ENCODE results near the gene HPSE. TPM values are rescaled to one million over a fixed set of nuclear protein-coding genes. Genes with fewer than 3 reads are reported as not detected.

HPSE gene
- total and polyA plus RNA-seq, 4 donors = 2.5 to 6.6 (median 5.4) TPM

- Histone ChIP-seq H3K27ac (ENCODE audit: low read depth, low read length) (no peak overlapping the region), H3K4me1 (ENCODE audit: control insufficient read depth, insufficient read depth, low read length) (no peaks in the 10 kb centered on the region), H3K27me3 (ENCODE audit: control insufficient read depth, insufficient read depth, low read length) (no peaks in the 10 kb centered on the region), H3K9me3 (ENCODE audit: control insufficient read depth, insufficient read depth, low read length) (no peaks in the 10 kb centered on the region), H3K4me3 (ENCODE audit: low read depth, low read length) (no peak overlapping the region), H3K36me3 (ENCODE audit: control insufficient read depth, insufficient read depth, low read length) (peaks cover 12% of the 10 kb centered on the region)
- no peak for DNase-seq (ENCODE audit: low read depth in 4 of 6, low spot score in 6 of 6)
- no CpG with 5 or more reads among the region's 5 CpGs for WGBS (ENCODE audit: insufficient coverage)
Observed at GRCh38 chr4:83272900-83273299, 61.7 kb downstream of the HPSE start.

GRCh38 chr4:83269256-83269655 lies 65.4 kb downstream of the HPSE start:
- no peak overlapping the region for H3K4me3 ChIP-seq (ENCODE audit: low read depth, low read length)
- no peak for DNase-seq (ENCODE audit: low read depth in 4 of 6, low spot score in 6 of 6)
- peaks cover 12% of the 10 kb centered on the region for H3K36me3 ChIP-seq (ENCODE audit: control insufficient read depth, insufficient read depth, low read length)
- no peak overlapping the region for H3K27ac ChIP-seq (ENCODE audit: low read depth, low read length)
- H3K4me1 ChIP-seq (ENCODE audit: control insufficient read depth, insufficient read depth, low read length) = no peaks in the 10 kb centered on the region
- no peaks in the 10 kb centered on the region for H3K9me3 ChIP-seq (ENCODE audit: control insufficient read depth, insufficient read depth, low read length)
- no peaks in the 10 kb centered on the region for H3K27me3 ChIP-seq (ENCODE audit: control insufficient read depth, insufficient read depth, low read length)
- no CpG with 5 or more reads among the region's 1 CpG for WGBS (ENCODE audit: insufficient coverage)

GRCh38 chr4:83268491-83268890 lies 66.2 kb downstream of the HPSE start:
- Histone ChIP-seq H3K27me3 (ENCODE audit: control insufficient read depth, insufficient read depth, low read length) (no peaks in the 10 kb centered on the region), H3K4me1 (ENCODE audit: control insufficient read depth, insufficient read depth, low read length) (no peaks in the 10 kb centered on the region), H3K9me3 (ENCODE audit: control insufficient read depth, insufficient read depth, low read length) (no peaks in the 10 kb centered on the region), H3K4me3 (ENCODE audit: low read depth, low read length) (no peak overlapping the region), H3K27ac (ENCODE audit: low read depth, low read length) (no peak overlapping the region), H3K36me3 (ENCODE audit: control insufficient read depth, insufficient read depth, low read length) (peaks cover 12% of the 10 kb centered on the region)
- DNase-seq (ENCODE audit: low read depth in 4 of 6, low spot score in 6 of 6) = no peak
- no CpG with 5 or more reads among the region's 2 CpGs for WGBS (ENCODE audit: insufficient coverage)

GRCh38 chr4:83267830-83268475 lies 66.7 kb downstream of the HPSE start:
- H3K9me3 ChIP-seq (ENCODE audit: control insufficient read depth, insufficient read depth, low read length) = no peaks in the 10 kb centered on the region
- peaks cover 12% of the 10 kb centered on the region for H3K36me3 ChIP-seq (ENCODE audit: control insufficient read depth, insufficient read depth, low read length)
- H3K4me3 ChIP-seq (ENCODE audit: low read depth, low read length) = no peak overlapping the region
- no peak for DNase-seq (ENCODE audit: low read depth in 4 of 6, low spot score in 6 of 6)
- H3K27ac ChIP-seq (ENCODE audit: low read depth, low read length) = no peak overlapping the region
- no CpG with 5 or more reads among the region's 3 CpGs for WGBS (ENCODE audit: insufficient coverage)
- no peaks in the 10 kb centered on the region for H3K4me1 ChIP-seq (ENCODE audit: control insufficient read depth, insufficient read depth, low read length)
- no peaks in the 10 kb centered on the region for H3K27me3 ChIP-seq (ENCODE audit: control insufficient read depth, insufficient read depth, low read length)

GRCh38 chr4:83267121-83267829 lies 67.4 kb downstream of the HPSE start:
- Histone ChIP-seq H3K4me1 (ENCODE audit: control insufficient read depth, insufficient read depth, low read length) (no peaks in the 10 kb centered on the region), H3K9me3 (ENCODE audit: control insufficient read depth, insufficient read depth, low read length) (no peaks in the 10 kb centered on the region), H3K4me3 (ENCODE audit: low read depth, low read length) (no peak overlapping the region), H3K27ac (ENCODE audit: low read depth, low read length) (no peak overlapping the region), H3K36me3 (ENCODE audit: control insufficient read depth, insufficient read depth, low read length) (peaks cover 12% of the 10 kb centered on the region), H3K27me3 (ENCODE audit: control insufficient read depth, insufficient read depth, low read length) (no peaks in the 10 kb centered on the region)
- WGBS (ENCODE audit: insufficient coverage) = 100% methylated on average over 1 of the region's 7 CpGs
- DNase-seq (ENCODE audit: low read depth in 4 of 6, low spot score in 6 of 6) = no peak

GRCh38 chr4:83266689-83267088 lies 68.0 kb downstream of the HPSE start:
- WGBS (ENCODE audit: insufficient coverage) = no CpG with 5 or more reads among the region's 1 CpG
- DNase-seq (ENCODE audit: low read depth in 4 of 6, low spot score in 6 of 6) = no peak
- no peak overlapping the region for H3K4me3 ChIP-seq (ENCODE audit: low read depth, low read length)
- no peaks in the 10 kb centered on the region for H3K9me3 ChIP-seq (ENCODE audit: control insufficient read depth, insufficient read depth, low read length)
- no peaks in the 10 kb centered on the region for H3K4me1 ChIP-seq (ENCODE audit: control insufficient read depth, insufficient read depth, low read length)
- H3K27ac ChIP-seq (ENCODE audit: low read depth, low read length) = no peak overlapping the region
- no peaks in the 10 kb centered on the region for H3K27me3 ChIP-seq (ENCODE audit: control insufficient read depth, insufficient read depth, low read length)
- peaks cover 11% of the 10 kb centered on the region for H3K36me3 ChIP-seq (ENCODE audit: control insufficient read depth, insufficient read depth, low read length)

GRCh38 chr4:83263106-83263505 lies 71.5 kb downstream of the HPSE start:
- no peak for DNase-seq (ENCODE audit: low read depth in 4 of 6, low spot score in 6 of 6)
- no peaks in the 10 kb centered on the region for H3K27me3 ChIP-seq (ENCODE audit: control insufficient read depth, insufficient read depth, low read length)
- no peaks in the 10 kb centered on the region for H3K9me3 ChIP-seq (ENCODE audit: control insufficient read depth, insufficient read depth, low read length)
- H3K36me3 ChIP-seq (ENCODE audit: control insufficient read depth, insufficient read depth, low read length) = peaks cover 8% of the 10 kb centered on the region
- H3K27ac ChIP-seq (ENCODE audit: low read depth, low read length) = no peak overlapping the region
- 100% methylated on average over 1 of the region's 1 CpG for WGBS (ENCODE audit: insufficient coverage)
- no peak overlapping the region for H3K4me3 ChIP-seq (ENCODE audit: low read depth, low read length)
- H3K4me1 ChIP-seq (ENCODE audit: control insufficient read depth, insufficient read depth, low read length) = peaks cover under 1% of the 10 kb centered on the region

- Histone ChIP-seq H3K27ac (ENCODE audit: low read depth, low read length) (no peak overlapping the region), H3K4me3 (ENCODE audit: low read depth, low read length) (no peak overlapping the region), H3K9me3 (ENCODE audit: control insufficient read depth, insufficient read depth, low read length) (no peaks in the 10 kb centered on the region), H3K27me3 (ENCODE audit: control insufficient read depth, insufficient read depth, low read length) (no peaks in the 10 kb centered on the region), H3K36me3 (ENCODE audit: control insufficient read depth, insufficient read depth, low read length) (peaks cover 9% of the 10 kb centered on the region), H3K4me1 (ENCODE audit: control insufficient read depth, insufficient read depth, low read length) (peaks cover 5% of the 10 kb centered on the region)
- WGBS (ENCODE audit: insufficient coverage) = no CpG with 5 or more reads among the region's 2 CpGs
- no peak for DNase-seq (ENCODE audit: low read depth in 4 of 6, low spot score in 6 of 6)
Observed at GRCh38 chr4:83262682-83263081, 72.0 kb downstream of the HPSE start.

GRCh38 chr4:83261307-83261706 lies 73.3 kb downstream of the HPSE start:
- Histone ChIP-seq H3K36me3 (ENCODE audit: control insufficient read depth, insufficient read depth, low read length) (peaks cover 9% of the 10 kb centered on the region), H3K27ac (ENCODE audit: low read depth, low read length) (no peak overlapping the region), H3K9me3 (ENCODE audit: control insufficient read depth, insufficient read depth, low read length) (no peaks in the 10 kb centered on the region), H3K4me1 (ENCODE audit: control insufficient read depth, insufficient read depth, low read length) (peaks cover 5% of the 10 kb centered on the region), H3K27me3 (ENCODE audit: control insufficient read depth, insufficient read depth, low read length) (no peaks in the 10 kb centered on the region), H3K4me3 (ENCODE audit: low read depth, low read length) (no peak overlapping the region)
- WGBS (ENCODE audit: insufficient coverage) = 100% methylated on average over 2 of the region's 5 CpGs
- no peak for DNase-seq (ENCODE audit: low read depth in 4 of 6, low spot score in 6 of 6)

GRCh38 chr4:83259586-83259985 lies 75.1 kb downstream of the HPSE start:
- Histone ChIP-seq H3K4me3 (ENCODE audit: low read depth, low read length) (no peak overlapping the region), H3K9me3 (ENCODE audit: control insufficient read depth, insufficient read depth, low read length) (no peaks in the 10 kb centered on the region), H3K27ac (ENCODE audit: low read depth, low read length) (no peak overlapping the region), H3K27me3 (ENCODE audit: control insufficient read depth, insufficient read depth, low read length) (no peaks in the 10 kb centered on the region), H3K4me1 (ENCODE audit: control insufficient read depth, insufficient read depth, low read length) (peaks cover 5% of the 10 kb centered on the region), H3K36me3 (ENCODE audit: control insufficient read depth, insufficient read depth, low read length) (peaks cover 2% of the 10 kb centered on the region)
- WGBS (ENCODE audit: insufficient coverage) = no CpG with 5 or more reads among the region's 1 CpG
- DNase-seq (ENCODE audit: low read depth in 4 of 6, low spot score in 6 of 6) = no peak

Data from spinal cord (tissue), 10 donors.